MG63 (cell line): ENCODE data around the gene RTN4RL1. TPM values are rescaled to one million over a fixed set of nuclear protein-coding genes. Genes with fewer than 3 reads are reported as not detected.

Source experiments
- DNase-seq: peaks from one replicate; pipeline ENCODE4 v3.0.0-alpha.2; 2020
- H3K27me3 ChIP-seq: fragments of 250-450 bp; sonication (Bioruptor Pico); 2 replicates; pipeline ENCODE4 v1.5.1; 2020; ENCODE audit warnings: mild to moderate bottlenecking, moderate library complexity
- H3K36me3 ChIP-seq: fragments of 250-450 bp; sonication (Bioruptor Pico); 2 replicates; pipeline ENCODE4 v1.5.1; 2020; ENCODE audit warnings: mild to moderate bottlenecking, moderate library complexity
- H3K4me3 ChIP-seq: fragments of 250-450 bp; sonication (Bioruptor Pico); 2 replicates; pipeline ENCODE4 v1.5.1; 2020; ENCODE audit warnings: mild to moderate bottlenecking, moderate library complexity
- H3K9me3 ChIP-seq: fragments of 250-450 bp; sonication (Bioruptor Pico); 2 replicates; pipeline ENCODE4 v1.5.1; 2020; ENCODE audit warnings: mild to moderate bottlenecking, moderate library complexity
- total RNA-seq: library from RNA; depleted of rRNA; stranded (reverse); fragments of >200 nt; shearing (Covaris generic); gene quantifications from 2 replicates; pipeline ENCODE4 v1.2.3, GENCODE V29; 2014; ENCODE audit warnings: low replicate concordance

The RTN4RL1 gene
- total RNA-seq, 1 experiment from 2014 or later: 4.9 TPM

- H3K27me3 ChIP-seq: no peaks in the 10 kb centered on the region
- DNase-seq: peak; percentile 34
- H3K36me3 ChIP-seq: no peaks in the 10 kb centered on the region
- no peak overlapping the region for H3K4me3 ChIP-seq
- H3K9me3 ChIP-seq: no peaks in the 10 kb centered on the region
Measured at GRCh38 chr17:2053380-2054261, 28.5 kb upstream of the RTN4RL1 start.

DNA sequence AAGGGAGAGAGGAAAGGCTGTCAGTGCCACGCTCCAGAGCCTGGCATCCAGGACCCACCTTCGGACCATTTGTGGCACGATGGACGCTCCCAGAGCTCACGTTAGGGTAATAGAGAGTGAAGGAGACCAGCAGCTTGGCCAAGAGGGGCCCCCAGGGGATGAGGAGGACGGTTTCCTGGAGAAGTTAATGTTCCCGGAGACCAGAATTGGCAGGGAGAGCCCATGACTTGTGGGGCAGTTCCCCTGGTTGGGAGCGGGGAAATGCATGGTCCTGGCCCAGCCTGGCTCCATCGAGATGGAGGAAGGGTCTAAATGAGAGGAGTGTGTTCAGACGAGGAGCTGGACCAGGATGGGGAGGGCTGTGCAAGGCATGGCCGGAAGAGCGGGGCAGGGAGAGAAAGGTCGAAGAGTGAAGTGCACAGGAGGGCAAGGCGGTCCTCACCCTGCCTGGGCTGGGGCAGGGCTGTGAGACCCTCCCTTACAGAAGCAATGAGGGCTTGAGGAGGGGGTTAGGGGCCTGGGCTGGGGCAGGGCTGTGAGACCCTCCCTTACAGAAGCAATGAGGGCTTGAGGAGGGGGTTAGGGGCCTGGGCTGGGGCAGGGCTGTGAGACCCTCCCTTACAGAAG is 26.9 kb upstream of the RTN4RL1 start:
- no peak for DNase-seq

DNA sequence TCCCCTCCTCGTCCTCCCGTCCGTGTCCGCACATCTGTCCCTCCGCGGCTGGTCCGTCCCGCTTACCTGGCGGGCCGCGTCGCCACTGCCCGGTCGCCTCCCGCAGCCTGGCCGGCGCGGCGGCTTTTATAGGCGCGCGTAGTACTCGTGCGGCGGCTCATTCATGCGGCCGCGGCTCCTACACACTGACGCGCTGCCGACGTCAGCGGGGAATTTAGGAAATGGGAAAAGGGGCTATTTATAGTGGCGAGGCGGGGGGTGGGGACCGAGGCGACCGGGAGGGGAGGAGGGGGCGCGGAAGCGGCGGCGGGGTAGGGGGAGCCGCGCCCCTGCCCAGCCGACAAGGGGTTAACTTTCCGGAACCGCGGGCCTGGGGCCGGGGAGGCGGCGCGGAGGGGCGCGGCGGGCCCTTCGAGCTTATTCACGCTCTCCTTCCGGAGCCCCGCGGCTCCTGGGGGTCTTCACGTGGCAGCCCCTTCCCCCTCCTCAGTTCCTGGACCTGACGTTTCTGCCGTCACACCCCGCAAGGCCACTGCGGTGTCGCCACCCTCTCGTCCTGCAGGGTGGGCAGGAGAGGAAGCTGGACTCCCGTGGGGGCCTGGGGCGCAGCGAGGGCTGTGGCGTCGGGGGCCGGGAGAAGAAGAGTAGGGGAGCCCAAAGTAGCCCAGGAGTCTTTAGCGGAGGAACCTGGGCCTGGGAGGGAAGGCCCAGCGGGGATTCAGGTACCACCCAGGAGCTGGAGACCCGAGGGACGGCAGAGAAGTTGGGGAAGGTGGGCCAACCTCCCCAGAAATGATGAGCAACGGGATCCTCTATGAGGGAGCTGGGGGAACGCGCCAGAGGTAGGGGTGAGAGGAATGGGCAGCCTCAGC is 26.2 kb upstream of the RTN4RL1 start:
- H3K27me3 ChIP-seq: no peaks in the 10 kb centered on the region
- no peak for DNase-seq
- no peaks in the 10 kb centered on the region for H3K9me3 ChIP-seq
- H3K36me3 ChIP-seq: no peaks in the 10 kb centered on the region
- no peak overlapping the region for H3K4me3 ChIP-seq

More for the DNA sequence above, 26.9 kb upstream of the RTN4RL1 start:
- Histone ChIP-seq H3K27me3 (no peaks in the 10 kb centered on the region), H3K9me3 (no peaks in the 10 kb centered on the region), H3K4me3 (no peak overlapping the region), H3K36me3 (no peaks in the 10 kb centered on the region)

DNA sequence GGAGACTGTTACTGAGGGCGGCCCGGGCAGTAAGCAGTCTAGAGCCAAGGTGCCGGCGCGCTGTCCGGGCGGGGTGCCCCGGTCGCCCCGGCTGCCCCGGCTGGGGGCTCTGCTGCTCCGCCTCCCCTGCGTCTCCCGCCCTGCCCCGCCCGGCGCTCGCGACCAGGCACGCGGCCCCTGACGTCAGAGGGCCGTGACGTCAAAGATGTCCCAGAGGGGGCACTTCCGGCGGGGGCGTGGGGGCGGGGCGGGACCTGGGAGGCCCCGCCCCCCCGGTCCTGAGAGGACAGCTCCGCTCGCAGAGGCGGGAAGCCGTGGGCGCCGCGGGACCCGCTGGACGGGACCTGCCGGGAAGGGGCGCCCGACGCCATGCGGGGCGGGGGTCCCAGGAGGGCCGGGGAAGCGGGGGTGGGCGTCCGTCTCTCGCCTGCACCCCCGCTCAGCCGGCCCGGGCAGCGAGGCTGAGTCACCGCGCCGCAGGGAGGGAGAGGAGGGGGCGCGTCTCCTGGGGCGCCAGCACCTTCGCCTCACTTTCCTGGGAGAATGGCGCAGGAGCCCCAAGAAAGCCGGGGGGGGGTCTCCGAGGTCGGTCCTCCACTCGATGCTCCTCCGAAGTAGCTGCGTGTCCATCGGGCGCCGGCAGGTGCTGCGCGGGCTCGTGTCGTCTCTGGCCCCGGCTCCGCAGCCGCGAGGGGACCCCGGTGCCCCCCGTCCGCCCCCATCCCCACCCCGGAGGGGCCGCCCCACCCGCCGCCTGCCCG is 25.3 kb upstream of the RTN4RL1 start:
- H3K4me3 ChIP-seq: peak overlapping the region; percentile 22; the same call in 1 of the 2 replicates
- DNase-seq: peak; percentile 49
- H3K36me3 ChIP-seq: no peaks in the 10 kb centered on the region
- no peaks in the 10 kb centered on the region for H3K27me3 ChIP-seq
- no peaks in the 10 kb centered on the region for H3K9me3 ChIP-seq

DNA sequence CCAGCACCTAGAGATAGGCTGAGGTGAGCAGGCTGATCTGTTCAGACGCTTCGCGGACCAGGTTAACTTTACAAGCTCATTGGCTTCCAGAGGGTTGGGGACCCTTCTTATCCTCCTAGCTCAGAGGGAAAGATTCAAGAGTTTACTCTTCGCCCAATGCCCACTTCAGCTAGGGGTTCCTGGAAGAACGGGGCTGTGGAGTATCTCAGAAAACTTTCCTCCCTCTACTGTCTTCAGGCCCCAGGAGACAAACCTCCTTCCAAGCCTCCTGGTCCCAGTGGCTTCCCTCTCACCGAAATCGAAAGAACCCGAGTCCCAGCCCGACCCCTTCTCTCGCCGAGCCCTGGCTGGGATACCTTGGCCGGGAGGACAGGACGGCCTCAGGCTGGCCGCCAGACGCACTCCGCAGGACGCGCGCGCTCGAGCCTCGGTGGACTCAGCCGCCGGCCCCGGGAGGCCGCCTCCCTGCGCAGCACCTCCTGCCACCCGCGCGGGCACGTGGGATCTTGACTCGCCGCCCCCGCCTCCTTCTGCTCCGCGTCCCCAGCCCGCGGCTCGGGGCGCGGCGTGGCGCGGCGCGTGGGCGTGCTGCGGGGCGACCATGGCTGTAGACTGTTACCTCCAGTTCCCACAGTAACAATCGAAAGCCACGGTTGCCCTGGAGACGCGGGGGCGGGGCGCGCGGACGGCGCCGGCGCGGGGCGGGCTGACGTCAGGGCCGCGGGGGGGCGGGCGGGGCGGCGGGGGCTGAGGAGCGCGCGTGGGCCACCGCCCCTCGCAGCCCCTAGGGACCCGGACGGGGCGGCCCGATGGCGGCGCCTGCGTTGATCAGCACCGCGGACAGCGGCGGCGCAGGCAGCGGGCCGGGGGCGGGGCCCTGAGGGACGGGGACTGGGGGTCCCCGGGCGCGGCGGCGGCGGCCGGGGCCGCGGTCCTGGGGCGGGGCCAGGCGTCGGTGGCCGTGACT is 24.5 kb upstream of the RTN4RL1 start:
- Histone ChIP-seq H3K27me3 (no peaks in the 10 kb centered on the region), H3K9me3 (no peaks in the 10 kb centered on the region), H3K36me3 (no peaks in the 10 kb centered on the region), H3K4me3 (peak overlapping the region; percentile 48)
- DNase-seq: peak; percentile 75

DNA sequence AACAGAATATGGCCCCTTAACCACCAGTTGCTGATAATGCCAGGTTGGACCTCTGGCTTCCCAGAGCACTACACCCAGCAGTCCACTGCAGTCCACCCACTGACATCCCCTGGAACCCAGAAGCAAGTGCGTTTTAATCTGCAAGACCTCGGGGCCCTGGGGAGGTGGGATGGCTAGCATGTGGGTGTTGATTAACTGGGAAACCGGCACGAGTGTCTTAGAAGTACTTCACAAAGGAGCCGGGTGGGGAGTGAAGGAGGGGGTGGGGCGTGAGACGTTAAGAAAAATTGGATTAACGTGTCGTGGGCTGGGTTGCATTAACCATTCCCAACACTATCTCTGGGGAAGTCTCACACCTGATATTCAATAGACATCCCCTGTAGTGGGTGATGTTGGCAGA is 23.7 kb upstream of the RTN4RL1 start:
- Histone ChIP-seq H3K36me3 (no peaks in the 10 kb centered on the region), H3K27me3 (no peaks in the 10 kb centered on the region), H3K9me3 (no peaks in the 10 kb centered on the region), H3K4me3 (no peak overlapping the region)
- DNase-seq: no peak

DNA sequence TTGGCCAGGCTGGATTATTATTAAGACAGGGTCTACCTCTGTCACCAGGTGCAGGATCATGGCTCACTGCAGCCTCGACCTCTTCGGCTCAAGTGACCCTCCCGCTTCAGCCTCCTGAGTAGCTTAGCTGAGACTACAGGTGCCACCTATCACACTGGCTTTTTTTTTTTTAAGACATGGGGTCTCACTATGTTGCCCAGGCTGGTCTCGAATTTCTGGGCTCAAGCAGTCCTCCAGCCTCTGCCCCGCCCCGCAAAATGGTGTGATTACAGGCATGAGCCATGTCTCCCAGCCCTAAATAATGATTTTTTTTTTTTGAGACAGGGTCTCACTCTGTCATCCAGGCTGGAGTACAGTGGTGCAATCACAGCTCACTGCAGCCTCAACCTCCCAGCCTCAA is 22.5 kb upstream of the RTN4RL1 start:
- no peak for DNase-seq
- H3K9me3 ChIP-seq: no peaks in the 10 kb centered on the region
- no peaks in the 10 kb centered on the region for H3K27me3 ChIP-seq
- H3K36me3 ChIP-seq: peaks cover 8% of the 10 kb centered on the region
- no peak overlapping the region for H3K4me3 ChIP-seq

DNA sequence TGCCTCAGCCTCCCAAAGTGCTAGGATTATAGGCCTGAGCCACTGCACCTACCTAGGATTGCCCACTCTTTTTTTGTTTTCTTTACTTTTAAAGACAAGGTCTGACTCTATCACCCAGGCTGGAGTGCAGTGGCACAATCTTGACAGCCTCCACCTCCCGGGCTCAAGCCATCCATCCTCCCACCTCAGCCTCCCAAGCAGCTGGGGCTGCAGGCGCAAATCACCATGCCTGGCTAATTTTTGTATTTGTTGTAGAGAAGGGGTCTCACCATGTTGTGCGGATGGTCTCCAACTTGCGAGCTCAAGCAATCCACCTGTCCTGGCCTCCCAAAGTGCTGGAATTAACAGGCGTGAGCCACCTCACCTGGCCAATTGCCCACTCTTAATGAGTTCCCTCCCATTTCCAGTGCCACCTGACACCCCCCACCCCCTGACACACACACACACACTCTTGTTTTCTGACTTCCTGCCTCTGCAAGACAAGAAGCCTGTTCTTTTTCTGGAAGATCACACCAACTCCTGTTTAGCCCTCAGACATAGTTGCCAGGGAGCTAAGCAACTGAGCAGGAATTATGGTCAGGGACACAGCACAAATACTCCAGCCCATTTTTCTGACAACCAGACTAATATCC is 19.2 kb upstream of the RTN4RL1 start:
- no peak overlapping the region for H3K4me3 ChIP-seq
- no peak for DNase-seq
- H3K36me3 ChIP-seq: peaks cover 11% of the 10 kb centered on the region
- no peaks in the 10 kb centered on the region for H3K27me3 ChIP-seq
- no peaks in the 10 kb centered on the region for H3K9me3 ChIP-seq

GRCh38 chr17:2043785-2044184 is 18.7 kb upstream of the RTN4RL1 start:
- Histone ChIP-seq H3K4me3 (no peak overlapping the region), H3K27me3 (no peaks in the 10 kb centered on the region), H3K9me3 (no peaks in the 10 kb centered on the region), H3K36me3 (peaks cover 11% of the 10 kb centered on the region)
- DNase-seq: peak; percentile 43

- Histone ChIP-seq H3K9me3 (no peaks in the 10 kb centered on the region), H3K36me3 (peaks cover 11% of the 10 kb centered on the region), H3K4me3 (peak overlapping the region; percentile 72), H3K27me3 (no peaks in the 10 kb centered on the region)
- no peak for DNase-seq
Measured at GRCh38 chr17:2042933-2043332, 17.8 kb upstream of the RTN4RL1 start.

GRCh38 chr17:2042390-2042847 is 17.3 kb upstream of the RTN4RL1 start:
- no peaks in the 10 kb centered on the region for H3K9me3 ChIP-seq
- peak overlapping the region; percentile 72 for H3K4me3 ChIP-seq
- H3K36me3 ChIP-seq: peaks cover 11% of the 10 kb centered on the region
- H3K27me3 ChIP-seq: no peaks in the 10 kb centered on the region
- DNase-seq: no peak

DNA sequence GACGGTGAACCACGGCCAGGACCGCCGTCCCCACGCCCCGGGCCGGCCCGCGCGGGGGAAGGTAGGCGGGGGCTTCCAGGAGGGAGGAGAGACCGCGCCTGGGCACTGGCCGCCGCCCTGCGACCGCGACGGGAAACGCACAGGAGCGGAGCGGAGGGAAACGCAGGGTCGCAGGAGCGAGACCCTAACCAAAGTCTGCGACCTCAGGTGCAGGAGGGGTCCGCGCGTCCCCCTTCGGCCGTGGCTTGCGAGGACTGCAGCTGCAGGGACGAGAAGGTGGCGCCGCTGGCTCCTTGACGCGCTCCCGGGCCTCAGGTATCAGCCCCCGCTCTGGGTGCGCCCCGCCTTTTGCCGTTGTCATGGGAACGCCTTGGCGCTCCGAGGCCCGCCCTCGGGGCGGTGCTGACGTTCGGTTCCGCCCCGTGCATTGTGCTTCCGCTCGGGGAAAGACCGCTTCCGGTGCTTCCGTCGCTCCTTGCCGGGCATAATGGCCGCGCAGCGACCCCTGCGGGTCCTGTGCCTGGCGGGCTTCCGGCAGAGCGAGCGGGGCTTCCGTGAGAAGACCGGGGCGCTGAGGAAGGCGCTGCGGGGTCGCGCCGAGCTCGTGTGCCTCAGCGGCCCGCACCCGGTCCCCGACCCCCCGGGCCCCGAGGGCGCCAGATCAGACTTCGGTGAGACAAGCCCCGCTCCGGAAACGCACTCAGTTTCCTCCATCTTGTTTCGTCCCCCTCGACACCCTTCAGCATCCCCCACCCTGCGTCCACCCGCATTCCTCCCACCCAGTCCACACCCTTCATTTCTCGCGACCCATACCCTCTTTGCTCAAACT is 16.6 kb upstream of the RTN4RL1 start, which contains the start of gene OVCA2:
TSS of gene OVCA2 (plus strand) at position 462 of the 829 bp plus-strand sequence. CDS start at position 488, 26 bp downstream.
- Histone ChIP-seq H3K27me3 (no peaks in the 10 kb centered on the region), H3K4me3 (peak within 1 kb of the TSS; percentile 72), H3K9me3 (no peaks in the 10 kb centered on the region), H3K36me3 (peaks cover 11% of the 10 kb centered on the region)
- peak; percentile 82 for DNase-seq

- no peak overlapping the region for H3K4me3 ChIP-seq
- no peaks in the 10 kb centered on the region for H3K27me3 ChIP-seq
- H3K9me3 ChIP-seq: no peaks in the 10 kb centered on the region
- H3K36me3 ChIP-seq: peaks cover 11% of the 10 kb centered on the region
- no peak for DNase-seq
Measured at GRCh38 chr17:2040942-2041560, 15.9 kb upstream of the RTN4RL1 start.
